Measurements from ENCODE around the gene SRL. TPM values are rescaled to one million over a fixed set of nuclear protein-coding genes. Genes with fewer than 3 reads are reported as not detected.
"Not testable (repeated sequence)": the region's sequence is repeated elsewhere in the genome, so short reads cannot be mapped to it uniquely, and the experiment has no call there.

Gene SRL
- total RNA-seq, 2 experiments from 2014 or later: not detected

- ChIA-PET POLR2A (interaction anchor here (0.5 to 1.4 kb wide), 4 partner anchors 67 to 465 kb away, joined by 3 to 12 read pairs (median 4); partner anchors contain the start of genes ADCY9 and TFAP4), CTCF (interaction anchor here (1.2 kb wide), 1 partner anchor 70 kb away, joined by 6 read pairs; no protein-coding TSS in a partner anchor)
These were observed 58.4 kb downstream of the SRL start for GRCh38 chr16:4183237-4184037.

- CTCF ChIA-PET: no interaction called here
- POLR2A ChIA-PET: interaction anchor here (1.3 to 1.4 kb wide), 2 partner anchors 71 to 90 kb away, joined by 3 to 12 read pairs; partner anchors contain the start of gene TFAP4
These were observed 59.2 kb downstream of the SRL start for GRCh38 chr16:4182581-4183236.

GRCh38 chr16:4180511-4180910 is 61.4 kb downstream of the SRL start:
- CTCF ChIA-PET: no interaction called here
- POLR2A ChIA-PET: no interaction called here

- POLR2A ChIA-PET: interaction anchor here (0.5 kb wide), 1 partner anchor 59 kb away, joined by 6 read pairs; no protein-coding TSS in a partner anchor
- CTCF ChIA-PET: no interaction called here
These were observed 62.1 kb downstream of the SRL start for GRCh38 chr16:4179763-4180260.

- POLR2A ChIA-PET: no interaction called here
- CTCF ChIA-PET: no interaction called here
These were observed 62.9 kb downstream of the SRL start for GRCh38 chr16:4179020-4179419.

- CTCF ChIA-PET: no interaction called here
- POLR2A ChIA-PET: no interaction called here
These were observed 63.3 kb downstream of the SRL start for GRCh38 chr16:4178468-4179010.

GRCh38 chr16:4176906-4177417 is 64.9 kb downstream of the SRL start:
- ChIA-PET POLR2A (no interaction called here), CTCF (no interaction called here)

GRCh38 chr16:4175849-4176248 is 66.0 kb downstream of the SRL start:
- CTCF ChIA-PET: no interaction called here

GRCh38 chr16:4172070-4172469 is 69.8 kb downstream of the SRL start:
- ChIA-PET CTCF (no interaction called here), POLR2A (no interaction called here)

More at GRCh38 chr16:4175849-4176248, 66.0 kb downstream of the SRL start:
- POLR2A ChIA-PET: no interaction called here

GRCh38 chr16:4169415-4169814 is 72.5 kb downstream of the SRL start:
- POLR2A ChIA-PET: no interaction called here
- CTCF ChIA-PET: no interaction called here

- ChIA-PET CTCF (no interaction called here), POLR2A (no interaction called here)
These were observed 75.1 kb downstream of the SRL start for GRCh38 chr16:4166821-4167220.

GRCh38 chr16:4160658-4161430 is 81.0 kb downstream of the SRL start:
- POLR2A ChIA-PET: no interaction called here
- CTCF ChIA-PET: no interaction called here

GRCh38 chr16:4159726-4160125 is 82.2 kb downstream of the SRL start:
- ChIA-PET CTCF (no interaction called here), POLR2A (no interaction called here)

- ChIA-PET CTCF (no interaction called here), POLR2A (no interaction called here)
These were observed 83.5 kb downstream of the SRL start for GRCh38 chr16:4158143-4159093.

- POLR2A ChIA-PET: no interaction called here
- CTCF ChIA-PET: no interaction called here
These were observed 84.5 kb downstream of the SRL start for GRCh38 chr16:4157376-4157825.

GRCh38 chr16:4156503-4156902 is 85.4 kb downstream of the SRL start:
- CTCF ChIA-PET, POLR2A ChIA-PET: not testable (repeated sequence)

GRCh38 chr16:4153364-4153763 is 88.5 kb downstream of the SRL start:
- POLR2A ChIA-PET: not testable (repeated sequence)
- CTCF ChIA-PET: interaction anchor here (0.7 kb wide), 1 partner anchor 197 kb away, joined by 3 read pairs; no protein-coding TSS in a partner anchor

GRCh38 chr16:4152267-4152666 is 89.6 kb downstream of the SRL start:
- CTCF ChIA-PET: no interaction called here
- POLR2A ChIA-PET: no interaction called here

GRCh38 chr16:4147236-4147635 is 94.6 kb downstream of the SRL start:
- CTCF ChIA-PET: no interaction called here

More at GRCh38 chr16:4147236-4147635, 94.6 kb downstream of the SRL start:
- POLR2A ChIA-PET: no interaction called here
